BE2C (cell line): ENCODE results near the gene MMP7.

Experiments
- DNase-seq: peaks from one replicate; pipeline ENCODE4 v3.0.0-alpha.2; 2020
- H3K27me3 ChIP-seq: fragments of 250-450 bp; sonication (Bioruptor Pico); 2 replicates; pipeline ENCODE4 v1.5.1; 2020; ENCODE audit warnings: mild to moderate bottlenecking
- H3K36me3 ChIP-seq: fragments of 250-450 bp; sonication (Bioruptor Pico); 2 replicates; pipeline ENCODE4 v1.5.1; 2020; ENCODE audit warnings: mild to moderate bottlenecking
- H3K4me1 ChIP-seq: fragments of 250-450 bp; sonication (Bioruptor Pico); 2 replicates; pipeline ENCODE4 v1.5.1; 2020
- H3K4me3 ChIP-seq: 2 replicates; pipeline ENCODE4 v1.5.1; 2011; ENCODE audit warnings: low read depth, low read length
- H3K9me3 ChIP-seq: fragments of 250-450 bp; sonication (Bioruptor Pico); 2 replicates; pipeline ENCODE4 v1.5.1; 2020
- TF ChIP-seq, protein P1 (sequence below): IDR thresholded peaks from 2 replicates; pipeline ENCODE4 v1.5.1; 2012; ENCODE audit warnings: mild to moderate bottlenecking, low read depth, low read length

Gene MMP7

DNA sequence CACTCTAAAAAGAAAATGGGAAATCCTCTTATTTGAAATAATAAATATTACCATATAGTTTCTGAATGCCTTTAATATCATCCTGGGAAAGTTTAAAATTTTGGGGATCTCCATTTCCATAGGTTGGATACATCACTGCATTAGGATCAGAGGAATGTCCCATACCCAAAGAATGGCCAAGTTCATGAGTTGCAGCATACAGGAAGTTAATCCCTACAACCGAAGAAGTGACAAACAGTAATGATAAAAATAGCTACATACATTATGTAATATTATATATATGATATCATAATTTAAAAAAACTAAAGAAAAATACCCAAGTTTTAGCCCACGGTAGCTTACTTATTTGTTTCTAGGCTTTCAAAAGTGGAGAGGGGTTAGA lies 7.4 kb downstream of the MMP7 start:
- no peaks in the 10 kb centered on the region for H3K36me3 ChIP-seq
- H3K9me3 ChIP-seq, result no peaks in the 10 kb centered on the region
- no peaks in the 10 kb centered on the region for H3K4me1 ChIP-seq
- no peak overlapping the region for H3K4me3 ChIP-seq
- TF ChIP-seq, protein P1, sequence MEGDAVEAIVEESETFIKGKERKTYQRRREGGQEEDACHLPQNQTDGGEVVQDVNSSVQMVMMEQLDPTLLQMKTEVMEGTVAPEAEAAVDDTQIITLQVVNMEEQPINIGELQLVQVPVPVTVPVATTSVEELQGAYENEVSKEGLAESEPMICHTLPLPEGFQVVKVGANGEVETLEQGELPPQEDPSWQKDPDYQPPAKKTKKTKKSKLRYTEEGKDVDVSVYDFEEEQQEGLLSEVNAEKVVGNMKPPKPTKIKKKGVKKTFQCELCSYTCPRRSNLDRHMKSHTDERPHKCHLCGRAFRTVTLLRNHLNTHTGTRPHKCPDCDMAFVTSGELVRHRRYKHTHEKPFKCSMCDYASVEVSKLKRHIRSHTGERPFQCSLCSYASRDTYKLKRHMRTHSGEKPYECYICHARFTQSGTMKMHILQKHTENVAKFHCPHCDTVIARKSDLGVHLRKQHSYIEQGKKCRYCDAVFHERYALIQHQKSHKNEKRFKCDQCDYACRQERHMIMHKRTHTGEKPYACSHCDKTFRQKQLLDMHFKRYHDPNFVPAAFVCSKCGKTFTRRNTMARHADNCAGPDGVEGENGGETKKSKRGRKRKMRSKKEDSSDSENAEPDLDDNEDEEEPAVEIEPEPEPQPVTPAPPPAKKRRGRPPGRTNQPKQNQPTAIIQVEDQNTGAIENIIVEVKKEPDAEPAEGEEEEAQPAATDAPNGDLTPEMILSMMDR, result no peak
- DNase-seq, result no peak
- H3K27me3 ChIP-seq, result no peaks in the 10 kb centered on the region

DNA sequence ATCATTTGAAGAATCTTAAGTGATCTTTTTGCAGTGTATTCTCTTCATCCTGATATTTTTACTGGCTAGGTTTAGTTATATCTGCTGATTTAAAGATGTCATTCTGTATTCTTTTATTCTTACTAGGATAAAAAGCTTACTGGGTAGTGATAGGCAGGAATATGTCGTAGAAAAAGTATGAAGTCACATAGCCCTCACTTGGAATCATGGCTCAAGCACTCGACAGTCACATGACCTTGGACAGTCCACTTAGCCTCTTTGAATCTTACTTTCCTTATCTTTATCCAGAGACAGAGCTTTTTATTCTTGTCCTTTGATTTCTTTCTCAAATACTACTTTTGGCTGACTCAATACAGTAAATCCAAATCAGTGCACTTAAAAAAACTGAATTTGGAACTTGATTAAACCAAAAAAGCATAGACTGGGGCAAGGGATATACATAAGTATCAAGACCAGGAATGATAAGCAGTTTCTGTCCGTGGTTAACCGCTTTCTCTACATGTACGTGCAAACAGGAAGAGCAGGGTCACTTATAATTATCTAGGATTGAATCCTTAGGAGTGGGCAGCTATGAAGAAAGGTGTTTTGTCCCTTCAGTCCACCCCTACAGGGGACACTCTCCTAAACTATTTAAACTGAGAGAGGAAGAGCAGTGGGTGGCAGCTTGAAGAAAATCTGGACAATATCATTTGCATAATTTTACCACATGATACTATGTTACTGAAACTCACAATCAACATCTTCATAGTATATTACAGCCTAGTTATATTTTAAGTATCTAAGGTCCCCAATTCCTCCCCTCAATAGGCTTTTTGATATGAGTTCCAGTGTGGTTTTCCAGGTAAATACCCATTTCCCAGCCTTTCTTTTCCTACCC lies 8.0 kb downstream of the MMP7 start:
- Histone ChIP-seq H3K4me1 (no peaks in the 10 kb centered on the region), H3K9me3 (no peaks in the 10 kb centered on the region), H3K36me3 (no peaks in the 10 kb centered on the region), H3K4me3 (no peak overlapping the region), H3K27me3 (no peaks in the 10 kb centered on the region)
- no peak for DNase-seq
- TF ChIP-seq, protein P1, result no peak

DNA sequence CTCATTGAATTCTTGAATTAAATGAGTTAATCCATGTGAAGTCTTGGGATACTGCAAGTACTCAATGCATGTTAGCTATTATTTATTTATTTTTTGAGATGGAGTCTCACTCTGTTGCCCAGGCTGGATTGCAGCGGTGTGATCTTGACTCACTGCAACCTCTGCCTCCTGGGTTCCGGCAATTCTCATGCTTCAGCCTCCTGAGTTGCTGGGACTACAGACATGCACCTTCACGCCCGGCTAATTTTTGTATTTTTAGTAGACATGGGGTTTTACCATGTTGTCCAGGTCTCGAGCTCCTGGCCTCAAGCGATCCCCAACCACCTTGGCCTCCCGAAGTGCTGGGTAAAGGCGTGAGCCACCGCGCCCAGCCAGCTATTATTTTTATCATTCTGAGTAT lies 9.4 kb downstream of the MMP7 start:
- H3K9me3 ChIP-seq, result no peaks in the 10 kb centered on the region
- no peaks in the 10 kb centered on the region for H3K36me3 ChIP-seq
- no peak overlapping the region for H3K4me3 ChIP-seq
- H3K4me1 ChIP-seq, result no peaks in the 10 kb centered on the region
- H3K27me3 ChIP-seq, result no peaks in the 10 kb centered on the region
- no peak for DNase-seq
- TF ChIP-seq, protein P1, result no peak

DNA sequence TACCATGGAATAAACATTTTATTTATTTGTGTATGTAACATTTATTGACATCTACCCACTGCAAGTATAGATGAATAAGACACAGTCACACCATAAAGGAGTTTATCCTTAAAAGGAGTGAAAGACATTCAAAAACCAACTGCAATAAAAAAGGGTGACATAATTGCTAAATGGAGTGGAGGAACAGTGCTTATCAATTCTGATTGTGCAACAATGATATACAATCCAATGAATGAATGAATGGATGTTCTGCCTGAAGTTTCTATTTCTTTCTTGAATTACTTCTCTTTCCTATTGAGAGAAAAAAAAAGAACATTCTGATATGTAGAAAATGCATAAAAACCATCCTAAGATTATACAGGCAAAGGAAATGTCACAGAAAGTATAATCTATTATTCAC lies 10.0 kb downstream of the MMP7 start:
- Histone ChIP-seq H3K36me3 (no peaks in the 10 kb centered on the region), H3K4me3 (no peak overlapping the region), H3K9me3 (no peaks in the 10 kb centered on the region), H3K27me3 (no peaks in the 10 kb centered on the region), H3K4me1 (no peaks in the 10 kb centered on the region)
- DNase-seq, result no peak
- TF ChIP-seq, protein P1, result no peak

DNA sequence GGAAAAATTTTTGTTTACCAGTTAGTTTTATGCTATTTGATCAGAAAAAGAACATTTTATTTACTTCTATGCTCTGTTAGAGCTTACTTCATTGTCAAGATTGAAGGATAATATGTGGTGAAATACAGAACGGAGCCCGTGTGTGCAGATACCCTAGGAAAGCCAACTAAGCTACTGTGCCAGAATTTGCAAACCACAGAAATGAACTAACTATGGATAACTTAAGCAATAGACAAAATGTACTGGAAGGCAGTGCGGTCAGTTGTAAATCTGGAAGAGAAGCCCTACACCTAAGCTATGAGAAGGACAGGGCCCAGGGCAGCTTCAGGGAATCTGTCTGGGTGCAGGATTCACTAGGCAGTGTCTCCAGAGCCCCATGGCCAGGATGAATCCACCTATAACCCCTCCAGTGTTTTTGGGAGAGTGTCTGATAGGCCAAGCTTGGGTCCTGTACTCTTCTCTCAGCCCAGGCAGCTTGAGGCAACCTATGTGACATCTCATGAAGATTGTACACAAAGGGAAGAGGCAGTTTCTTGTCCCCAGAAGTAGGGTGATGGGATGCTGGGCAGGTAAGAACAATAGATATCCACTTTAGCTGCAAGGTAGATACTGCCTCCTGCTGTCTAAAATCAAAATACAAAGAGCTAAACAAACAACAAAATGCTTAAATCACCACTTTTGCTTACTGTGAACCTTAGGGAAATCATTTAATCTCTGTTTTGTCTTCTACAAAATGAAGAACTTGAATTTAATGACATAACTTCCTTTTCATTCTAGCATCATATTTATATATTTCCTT lies 12.1 kb downstream of the MMP7 start:
- no peaks in the 10 kb centered on the region for H3K4me1 ChIP-seq
- H3K36me3 ChIP-seq, result no peaks in the 10 kb centered on the region
- TF ChIP-seq, protein P1, result peak; percentile 29
- H3K9me3 ChIP-seq, result no peaks in the 10 kb centered on the region
- DNase-seq, result no peak
- no peaks in the 10 kb centered on the region for H3K27me3 ChIP-seq
- H3K4me3 ChIP-seq, result no peak overlapping the region

DNA sequence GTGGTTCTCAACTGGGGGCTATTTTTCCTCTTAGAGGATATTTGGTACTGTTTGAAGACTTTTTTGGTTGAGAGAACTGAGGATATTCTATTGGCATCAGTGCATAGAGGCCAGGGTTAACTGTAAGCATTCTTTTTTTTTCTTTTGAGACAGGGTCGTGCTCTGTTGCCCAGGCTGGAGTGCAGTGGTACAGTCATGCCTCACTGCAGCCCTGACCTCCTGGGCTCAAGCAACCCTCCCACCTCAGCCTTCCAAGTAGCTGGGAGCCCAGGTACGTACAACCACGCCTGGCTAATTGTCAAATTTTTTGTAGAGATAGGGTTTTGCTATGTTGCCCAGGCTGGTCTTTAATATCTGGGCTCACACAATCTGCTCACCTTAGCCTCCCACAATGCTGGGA lies 12.9 kb downstream of the MMP7 start:
- Histone ChIP-seq H3K4me3 (no peak overlapping the region), H3K36me3 (no peaks in the 10 kb centered on the region), H3K4me1 (no peaks in the 10 kb centered on the region), H3K27me3 (peaks cover 3% of the 10 kb centered on the region; the same call in 1 of the 2 replicates), H3K9me3 (no peaks in the 10 kb centered on the region)
- DNase-seq, result no peak
- TF ChIP-seq, protein P1, result no peak
